SK-N-SH (cell line): Measurements from ENCODE around the gene C22orf42. TPM values are rescaled to one million over a fixed set of nuclear protein-coding genes. Genes with fewer than 3 reads are reported as not detected.

ENCODE experiments used
- CTCF ChIA-PET: fragments of 300-600, 350-600 bp; formaldehyde crosslinking; extraction: SDS; loops from one replicate; lab custom pipeline; 2021; lab: Yijun Ruan, JAX
- POLR2A ChIA-PET: fragments of 350-600 bp; sonication (Branson Sonifier 250); formaldehyde crosslinking; extraction: SDS; loops from one replicate; lab custom pipeline; 2020; ENCODE audit warnings: antibody characterized with exemption, inconsistent platforms; lab: Yijun Ruan, JAX
- DNase-seq: peaks from one replicate; pipeline ENCODE4 v3.0.0; 2012
- H2AFZ ChIP-seq: fragments of 200-600 bp; sonication (generic); 2 replicates; pipeline ENCODE4 v1.8.1; 2016; ENCODE audit warnings: antibody characterized with exemption, mild to moderate bottlenecking, low read depth
- H3F3A ChIP-seq: fragments of 200-600 bp; sonication (generic); replicated peaks from 2 replicates; pipeline ENCODE3; 2016; ENCODE audit warnings: antibody characterized with exemption, mild to moderate bottlenecking; ENCODE audit not compliant: insufficient read depth
- H3K27ac ChIP-seq, 2 experiments: fragments of 200-500 bp in 1 of 2; fragments of 200-600 bp in 1 of 2; sonication (Bioruptor generic) in 1 of 2; sonication (generic), shearing (Covaris generic) in 1 of 2; 2 replicates each; pipeline versions ENCODE4 v1.5.1 to v1.6.1; 2014 to 2016; ENCODE audit warnings: low read depth in 2 of 2, inconsistent platforms in 1 of 2, low read length in 1 of 2, mild to moderate bottlenecking in 1 of 2, mixed read lengths in 1 of 2
- H3K27me3 ChIP-seq: fragments of 200-600 bp; sonication (generic), shearing (Covaris generic); 2 replicates; pipeline ENCODE4 v1.6.1; 2016; ENCODE audit warnings: mixed run types; ENCODE audit not compliant: insufficient read depth
- H3K36me3 ChIP-seq, 2 experiments: fragments of 200-500 bp in 1 of 2; fragments of 200-600 bp in 1 of 2; sonication (Bioruptor generic) in 1 of 2; sonication (generic) in 1 of 2; replicated peaks in 1 of 2; 2 replicates each; pipeline versions ENCODE3 to v1.5.1; 2014 to 2016; ENCODE audit warnings: low read length in 1 of 2, mild to moderate bottlenecking in 1 of 2; ENCODE audit not compliant: insufficient read depth in 2 of 2, control insufficient read depth in 1 of 2
- H3K4me1 ChIP-seq, 2 experiments: fragments of 200-500 bp in 1 of 2; fragments of 200-600 bp in 1 of 2; sonication (Bioruptor generic) in 1 of 2; sonication (generic), shearing (Covaris generic) in 1 of 2; 2 replicates each; pipeline versions ENCODE4 v1.5.1 to v1.6.1; 2014 to 2016; ENCODE audit warnings: low read depth in 1 of 2, low read length in 1 of 2, mixed run types in 1 of 2; ENCODE audit not compliant: insufficient read depth in 2 of 2, control insufficient read depth in 1 of 2
- H3K4me2 ChIP-seq: fragments of 200-600 bp; sonication (generic), shearing (Covaris generic); 2 replicates; pipeline ENCODE4 v1.6.1; 2017; ENCODE audit warnings: mixed run types
- H3K4me3 ChIP-seq, 2 experiments: fragments of 200-500 bp in 1 of 2; fragments of 200-600 bp in 1 of 2; sonication (Bioruptor generic) in 1 of 2; sonication (generic), shearing (Covaris generic) in 1 of 2; 2 replicates each; pipeline versions ENCODE4 v1.5.1 to v1.8.1; 2014 to 2016; ENCODE audit warnings: low read depth in 2 of 2, inconsistent platforms in 1 of 2, low read length in 1 of 2, mild to moderate bottlenecking in 1 of 2, mixed read lengths in 1 of 2, moderate library complexity in 1 of 2
- H3K79me2 ChIP-seq: fragments of 200-600 bp; sonication (generic); 2 replicates; pipeline ENCODE4 v1.8.1; 2017; ENCODE audit warnings: mild to moderate bottlenecking; ENCODE audit not compliant: insufficient read depth
- H3K9ac ChIP-seq: fragments of 200-600 bp; sonication (generic); 2 replicates; pipeline ENCODE4 v1.6.1; 2017; ENCODE audit warnings: mixed run types
- H3K9me2 ChIP-seq: fragments of 200-600 bp; sonication (generic); 2 replicates; pipeline ENCODE4 v1.6.1; 2017; ENCODE audit warnings: mixed run types
- H3K9me3 ChIP-seq: fragments of 200-600 bp; sonication (generic); 2 replicates; pipeline ENCODE4 v1.6.1; 2017; ENCODE audit warnings: mixed run types, mild to moderate bottlenecking, moderate library complexity
- H4K20me1 ChIP-seq: fragments of 200-600 bp; sonication (generic); 2 replicates; pipeline ENCODE4 v1.6.1; 2017; ENCODE audit warnings: mild to moderate bottlenecking, mixed run types; ENCODE audit not compliant: insufficient read depth
- EZH2phosphoT487 ChIP-seq: fragments of 200-600 bp; sonication (generic); IDR thresholded peaks from 2 replicates; pipeline ENCODE4 v1.6.1; 2017; ENCODE audit warnings: low read depth, mixed run types, mild to moderate bottlenecking, antibody characterized with exemption, moderate library complexity, borderline replicate concordance
- GABPA ChIP-seq: IDR thresholded peaks from 2 replicates; pipeline ENCODE4 v1.4.0; 2012; ENCODE audit warnings: low read depth, mild to moderate bottlenecking
- MEF2A ChIP-seq: IDR thresholded peaks from 2 replicates; pipeline ENCODE4 v1.4.0; 2012; ENCODE audit warnings: low read depth, borderline replicate concordance
- RAD21 ChIP-seq: IDR thresholded peaks from 2 replicates; pipeline ENCODE4 v1.6.1; 2012; ENCODE audit warnings: mild to moderate bottlenecking, low read length
- RFX5 ChIP-seq: IDR thresholded peaks from 2 replicates; pipeline ENCODE4 v1.6.1; 2012; ENCODE audit warnings: mild to moderate bottlenecking, improper control_type of control experiment, low read length
- SMC3 ChIP-seq: IDR thresholded peaks from 2 replicates; pipeline ENCODE4 v1.6.1; 2012; ENCODE audit warnings: low read depth, low read length, improper control_type of control experiment
- WGBS: methylation state at CpG from one replicate; pipeline ENCODE4 v1.1.6; 2017; ENCODE audit warnings: low lambda C conversion rate; 5-methylcytosine and 5-hydroxymethylcytosine counted together
- polyA plus RNA-seq, 3 experiments: library from polyadenylated mRNA; depleted of rRNA; stranded (reverse); fragments of >200 nt; gene quantifications; 2 replicates each; pipeline ENCODE4 v1.2.3, GENCODE V29; 2012
- small RNA-seq, 7 experiments: library from RNA; depleted of rRNA; stranded (forward); fragments of <200 nt; gene quantifications; one replicate each; pipeline ENCODE3, GENCODE V24; 2012
- TF ChIP-seq, protein P1 (sequence below): IDR thresholded peaks from 2 replicates; pipeline ENCODE4 v1.4.0; 2012; ENCODE audit warnings: low read depth, borderline replicate concordance
- TF ChIP-seq, protein P2 (sequence below): fragments of 150-350 bp; IDR thresholded peaks from 2 replicates; pipeline ENCODE4 v1.6.1; 2016; ENCODE audit warnings: mild to moderate bottlenecking, low read depth, low read length
- TF ChIP-seq, protein P3 (sequence below): IDR thresholded peaks from 2 replicates; pipeline ENCODE4; 2012

Gene C22orf42
- polyA plus RNA-seq, 1 of the 3 experiments (the other 2 are of a cell fraction), result not detected

DNA sequence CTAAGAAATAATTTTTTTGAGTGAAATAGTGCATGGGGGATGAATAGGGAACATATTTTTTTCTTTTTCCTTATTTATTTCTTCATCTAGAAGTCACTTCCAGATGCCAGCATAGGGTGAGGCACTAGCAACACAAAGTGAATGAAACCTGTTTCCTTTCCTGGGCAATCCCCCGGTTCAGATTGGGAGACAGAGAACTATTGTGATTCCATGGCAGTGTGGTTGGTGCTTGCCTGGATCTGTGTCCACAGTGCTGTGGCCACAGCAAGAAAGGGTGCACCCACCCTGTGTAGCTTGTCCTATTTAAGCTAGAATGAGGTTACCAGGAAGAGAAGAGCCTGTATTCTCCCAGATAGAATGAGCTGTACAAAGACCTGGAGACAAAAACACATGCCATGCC, 58.4 kb downstream of the C22orf42 start:
- 5% methylated on average over 1 of the region's 1 CpG for WGBS
- POLR2A ChIA-PET, result no interaction called here
- CTCF ChIA-PET, result interaction anchor here (1.0 to 1.2 kb wide), 2 partner anchors 19 to 123 kb away, joined by 3 read pairs; no protein-coding TSS in a partner anchor
- DNase-seq, result no peak
- Histone ChIP-seq H2AFZ (no peak overlapping the region), H3K4me2 (no peak overlapping the region), H3F3A (no peaks in the 10 kb centered on the region), H3K9me3 (no peaks in the 10 kb centered on the region), H3K4me1 (no peaks in the 10 kb centered on the region), H3K27me3 (0 out of 2 replicates have a peak, but pooled peaks cover 5% of the 10 kb centered on the region), H3K4me3 (no peak overlapping the region), H3K9ac (no peak overlapping the region), H3K9me2 (no peaks in the 10 kb centered on the region), H3K79me2 (no peaks in the 10 kb centered on the region)
- TF ChIP-seq, protein P1, sequence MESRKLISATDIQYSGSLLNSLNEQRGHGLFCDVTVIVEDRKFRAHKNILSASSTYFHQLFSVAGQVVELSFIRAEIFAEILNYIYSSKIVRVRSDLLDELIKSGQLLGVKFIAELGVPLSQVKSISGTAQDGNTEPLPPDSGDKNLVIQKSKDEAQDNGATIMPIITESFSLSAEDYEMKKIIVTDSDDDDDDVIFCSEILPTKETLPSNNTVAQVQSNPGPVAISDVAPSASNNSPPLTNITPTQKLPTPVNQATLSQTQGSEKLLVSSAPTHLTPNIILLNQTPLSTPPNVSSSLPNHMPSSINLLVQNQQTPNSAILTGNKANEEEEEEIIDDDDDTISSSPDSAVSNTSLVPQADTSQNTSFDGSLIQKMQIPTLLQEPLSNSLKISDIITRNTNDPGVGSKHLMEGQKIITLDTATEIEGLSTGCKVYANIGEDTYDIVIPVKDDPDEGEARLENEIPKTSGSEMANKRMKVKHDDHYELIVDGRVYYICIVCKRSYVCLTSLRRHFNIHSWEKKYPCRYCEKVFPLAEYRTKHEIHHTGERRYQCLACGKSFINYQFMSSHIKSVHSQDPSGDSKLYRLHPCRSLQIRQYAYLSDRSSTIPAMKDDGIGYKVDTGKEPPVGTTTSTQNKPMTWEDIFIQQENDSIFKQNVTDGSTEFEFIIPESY, result no peak
- no peak for TF ChIP-seq SMC3
- TF ChIP-seq RAD21, result no peak
- TF ChIP-seq GABPA, result no peak
- no peak for TF ChIP-seq EZH2phosphoT487
- TF ChIP-seq, protein P2, sequence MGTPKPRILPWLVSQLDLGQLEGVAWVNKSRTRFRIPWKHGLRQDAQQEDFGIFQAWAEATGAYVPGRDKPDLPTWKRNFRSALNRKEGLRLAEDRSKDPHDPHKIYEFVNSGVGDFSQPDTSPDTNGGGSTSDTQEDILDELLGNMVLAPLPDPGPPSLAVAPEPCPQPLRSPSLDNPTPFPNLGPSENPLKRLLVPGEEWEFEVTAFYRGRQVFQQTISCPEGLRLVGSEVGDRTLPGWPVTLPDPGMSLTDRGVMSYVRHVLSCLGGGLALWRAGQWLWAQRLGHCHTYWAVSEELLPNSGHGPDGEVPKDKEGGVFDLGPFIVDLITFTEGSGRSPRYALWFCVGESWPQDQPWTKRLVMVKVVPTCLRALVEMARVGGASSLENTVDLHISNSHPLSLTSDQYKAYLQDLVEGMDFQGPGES, result no peak
- TF ChIP-seq, protein P3, sequence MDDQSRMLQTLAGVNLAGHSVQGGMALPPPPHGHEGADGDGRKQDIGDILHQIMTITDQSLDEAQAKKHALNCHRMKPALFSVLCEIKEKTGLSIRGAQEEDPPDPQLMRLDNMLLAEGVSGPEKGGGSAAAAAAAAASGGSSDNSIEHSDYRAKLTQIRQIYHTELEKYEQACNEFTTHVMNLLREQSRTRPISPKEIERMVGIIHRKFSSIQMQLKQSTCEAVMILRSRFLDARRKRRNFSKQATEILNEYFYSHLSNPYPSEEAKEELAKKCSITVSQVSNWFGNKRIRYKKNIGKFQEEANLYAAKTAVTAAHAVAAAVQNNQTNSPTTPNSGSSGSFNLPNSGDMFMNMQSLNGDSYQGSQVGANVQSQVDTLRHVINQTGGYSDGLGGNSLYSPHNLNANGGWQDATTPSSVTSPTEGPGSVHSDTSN, result no peak
- TF ChIP-seq MEF2A, result no peak
- TF ChIP-seq RFX5, result no peak
- TF ChIP-seq, all 33 proteins: peak for 0
- no peak overlapping the region for H3K27ac ChIP-seq
- no peaks in the 10 kb centered on the region for H4K20me1 ChIP-seq
- no peaks in the 10 kb centered on the region for H3K36me3 ChIP-seq

Small RNA genes within 50 kb of the gene (small RNA-seq; reads per million reads assigned to genes)
- gene AP1B1P2, result 0 reads per million in 7 experiments
- gene RF02171, result 0 reads per million in 7 experiments

Other genes starting within 250 kb of the C22orf42 start
- gene YWHAH, start 214.8 kb downstream of the C22orf42 start, polyA plus RNA-seq (2012; rRNA removed), result 87.4 and 102 TPM in 2 replicates
- not detected in 2 replicates for gene SLC5A1, start 116.0 kb downstream of the C22orf42 start, polyA plus RNA-seq (2012; rRNA removed)
- 0.05 and 0.06 TPM in 2 replicates for gene RFPL2, start 45.8 kb upstream of the C22orf42 start, polyA plus RNA-seq (2012; rRNA removed)
- gene SLC5A4, start 96.0 kb upstream of the C22orf42 start, polyA plus RNA-seq (2012; rRNA removed), result 0.15 and 0.18 TPM in 2 replicates
- not detected in 2 replicates for gene RFPL3, start 198.6 kb upstream of the C22orf42 start, polyA plus RNA-seq (2012; rRNA removed)